Adrenal gland (tissue), 5 donors: Measurements from ENCODE around the gene PARD3B.

Experiments
- CTCF ChIP-seq, 6 experiments: fragments of 450-650 bp in 4 of 6; fragments of 200-600 bp in 2 of 6; sonication (generic) in 1 of 6; IDR thresholded peaks; 1 replicate in 5 of 6; 2 replicates in 1 of 6; pipeline versions ENCODE4 v1.5.1 to v1.8.0; 2016 to 2021; ENCODE audit warnings: antibody characterized with exemption in 6 of 6, mild to moderate bottlenecking in 2 of 6, moderate library complexity in 1 of 6
- POLR2A ChIP-seq, 2 donors: fragments of 450-650 bp; IDR thresholded peaks; one replicate each; pipeline ENCODE4 v1.6.1; 2017; ENCODE audit warnings: antibody characterized with exemption in 2 of 2, mild to moderate bottlenecking in 2 of 2, moderate library complexity in 1 of 2
- donor health status: DM: no; HTN: no; CAD: no.

- TF ChIP-seq CTCF (IDR thresholded peaks at IDR 0.05) (no peak), POLR2A (IDR thresholded peaks at IDR 0.05) (no peak)
Measured at GRCh38 chr2:205481861-205482260, 936.6 kb downstream of the PARD3B start.
